HG03175 (cell line): Measurements from ENCODE around the gene PUDP.
"Not testable (repeated sequence)": the region's sequence is repeated elsewhere in the genome, so short reads cannot be mapped to it uniquely, and the experiment has no call there.

Experiments
- ATAC-seq: cut with Tn5 transposase; IDR thresholded peaks from one replicate; pipeline ENCODE4 v1.9.1; 2021; ENCODE audit warnings: mild to moderate bottlenecking, moderate library complexity; ENCODE audit not compliant: unreplicated experiment

Gene PUDP

DNA sequence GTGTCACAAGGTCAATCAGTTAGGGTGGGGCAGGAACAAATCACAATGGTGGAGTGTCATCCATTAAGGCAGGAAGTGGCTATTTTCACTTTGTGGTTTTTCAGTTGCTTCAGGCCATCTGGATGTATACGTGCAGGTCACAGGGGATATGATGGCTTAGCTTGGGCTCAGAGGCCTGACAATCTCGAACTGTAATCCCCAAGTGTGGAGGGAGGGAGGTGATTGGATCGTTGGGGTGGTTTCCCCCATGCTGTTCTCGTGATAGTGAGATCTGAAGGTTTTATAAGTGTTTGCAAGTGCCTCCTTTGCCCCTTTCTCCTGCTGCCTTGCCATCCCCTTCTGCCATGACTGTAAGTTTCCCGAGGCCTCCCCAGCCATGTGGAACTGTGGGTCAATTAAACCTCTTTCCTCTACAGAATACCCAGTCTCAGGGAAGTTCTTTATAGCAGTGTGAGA, 37.1 kb downstream of the PUDP start:
- peak; percentile 66 for ATAC-seq

DNA sequence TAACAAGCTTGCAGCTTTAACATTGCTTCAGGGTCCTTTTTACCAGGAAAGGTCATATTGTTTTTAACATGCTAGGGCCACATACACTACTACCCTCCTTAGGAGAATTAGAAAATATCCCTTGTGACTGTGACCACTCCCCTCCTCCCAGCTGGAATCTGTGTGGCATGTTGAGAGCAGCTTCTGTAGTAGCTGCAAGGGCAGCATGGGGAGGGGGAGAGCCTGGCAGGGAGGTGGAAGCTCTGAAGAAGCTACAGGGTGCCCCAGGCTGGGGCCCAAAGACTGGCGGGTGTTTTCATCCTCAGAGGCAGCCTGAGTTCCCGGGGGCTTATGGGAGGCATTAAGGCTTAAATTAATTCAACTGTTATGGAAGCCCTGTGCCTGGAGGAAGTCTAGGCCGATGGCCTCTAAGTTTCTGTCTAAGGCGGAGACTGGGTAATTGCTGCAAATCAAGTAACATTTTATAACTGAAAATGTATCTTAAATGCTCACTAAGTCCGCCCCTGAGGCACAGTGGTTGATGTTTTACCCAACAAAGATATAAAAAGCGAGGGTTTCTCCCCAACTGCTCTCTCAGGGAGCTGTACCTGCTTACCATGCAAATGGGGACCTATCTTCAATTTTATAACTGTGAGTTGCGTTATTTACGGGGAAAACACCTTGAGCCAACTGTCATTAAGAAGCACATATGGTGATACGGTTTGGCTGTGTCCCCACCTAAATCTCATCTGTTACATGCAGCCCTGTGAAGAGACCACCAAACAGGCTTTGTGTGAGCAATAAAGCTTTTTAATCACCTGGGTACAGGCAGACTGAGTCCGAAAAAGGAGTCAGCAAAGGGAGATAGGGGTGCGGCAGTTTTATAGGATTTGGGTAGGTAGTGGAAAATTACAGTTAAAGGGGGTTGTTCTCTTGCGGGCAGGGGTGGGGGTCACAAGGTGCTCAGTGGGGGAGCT, 37.8 kb downstream of the PUDP start:
- peak; percentile 77 for ATAC-seq

DNA sequence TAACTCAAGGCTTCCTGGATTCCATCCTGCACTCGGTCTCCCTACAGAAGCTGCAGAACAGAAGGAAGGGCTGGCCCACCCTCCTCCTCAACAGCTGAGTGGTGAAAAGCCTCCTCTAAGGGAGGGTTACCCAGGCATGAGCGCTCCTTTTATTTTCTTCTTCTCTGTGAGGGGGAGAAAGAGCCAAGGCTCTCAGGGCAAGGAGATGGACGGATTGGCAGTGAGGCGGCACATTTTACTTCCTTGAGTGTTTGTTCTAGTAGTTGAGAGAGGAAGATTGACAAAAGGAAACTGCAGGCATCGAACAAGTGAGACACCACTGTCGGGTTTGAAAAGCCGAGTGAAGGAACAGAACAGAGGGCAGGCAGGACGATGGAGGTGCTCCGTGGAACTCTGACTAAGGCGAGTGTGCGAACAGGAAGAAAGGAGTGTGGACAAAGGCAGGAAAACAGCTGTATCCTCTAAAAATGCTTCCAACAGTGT, 38.9 kb downstream of the PUDP start:
- ATAC-seq: no peak

DNA sequence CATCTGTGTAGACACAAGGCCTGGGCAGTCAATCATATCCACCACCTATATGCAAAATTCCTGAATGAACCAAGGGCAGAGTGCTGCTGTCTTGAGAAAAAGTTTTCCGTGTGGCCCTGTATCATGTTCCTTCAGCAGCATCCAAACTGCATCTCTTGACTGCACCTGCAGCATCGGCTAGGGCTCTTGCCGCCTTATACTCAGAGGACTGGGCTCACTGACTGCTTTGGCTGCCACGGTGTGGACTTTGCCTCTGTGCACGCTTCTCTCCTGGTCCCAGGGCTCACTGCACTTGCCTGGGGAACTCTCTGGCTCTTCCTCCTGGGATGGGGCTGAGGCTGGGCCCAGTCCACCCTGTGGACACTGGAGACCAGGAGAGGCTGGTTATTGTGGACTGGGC, 39.9 kb downstream of the PUDP start:
- no peak for ATAC-seq

DNA sequence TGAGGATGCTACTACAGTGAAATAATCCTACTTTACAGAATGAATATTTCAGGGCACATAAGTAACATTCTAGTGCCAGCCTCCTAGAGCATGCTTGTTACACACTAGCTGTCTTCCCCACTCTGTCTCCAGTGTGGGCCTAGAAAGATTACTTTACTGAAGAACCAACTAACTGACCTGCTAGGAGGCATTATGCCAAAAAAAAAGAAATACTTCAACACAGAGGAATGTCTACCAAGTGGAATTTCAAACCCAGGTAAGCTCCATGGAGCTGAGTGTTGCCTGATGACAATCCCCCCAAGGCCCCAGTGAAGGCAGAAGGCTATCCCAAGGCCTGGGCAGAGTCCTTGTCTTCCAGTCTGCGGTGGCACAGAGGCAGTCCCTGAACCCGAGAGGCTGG, 41.3 kb downstream of the PUDP start:
- ATAC-seq: no peak

DNA sequence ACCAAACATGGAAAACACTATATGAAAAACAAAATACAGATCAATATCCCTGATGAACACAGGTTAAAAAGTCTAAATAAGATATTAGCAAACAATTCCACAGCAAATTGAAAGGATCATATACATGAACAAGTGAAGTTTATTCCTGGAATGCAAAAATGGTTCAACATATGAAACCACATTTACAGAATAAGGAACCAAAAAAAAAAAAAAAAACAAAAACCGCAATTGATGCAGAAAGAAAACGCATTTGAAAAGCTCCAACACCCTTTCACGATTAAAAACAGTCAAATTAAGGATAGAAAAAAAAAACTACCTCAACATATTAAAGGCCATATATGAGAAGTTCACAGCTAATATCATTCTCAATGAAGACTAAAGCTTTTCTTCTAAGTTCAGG, 45.8 kb downstream of the PUDP start:
- no peak for ATAC-seq

DNA sequence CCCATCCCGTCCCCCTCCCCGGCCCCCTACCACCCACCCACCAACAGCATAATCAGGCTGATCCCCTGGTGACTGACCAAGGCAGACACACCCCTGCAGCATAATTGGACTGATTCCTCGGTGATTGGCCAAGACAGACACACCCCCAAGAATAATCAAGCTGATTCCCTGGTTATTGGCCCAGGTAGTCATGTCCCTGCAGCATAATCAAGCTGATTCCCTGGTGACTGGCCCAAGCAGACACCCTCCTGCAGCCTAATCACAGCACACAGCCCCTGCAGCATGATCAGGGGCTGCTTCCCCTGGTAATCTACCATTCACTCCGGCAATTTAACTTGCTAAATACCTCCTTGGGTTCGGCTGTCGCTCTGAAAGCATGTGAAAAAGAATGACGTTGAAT, 47.9 kb downstream of the PUDP start:
- ATAC-seq: no peak

DNA sequence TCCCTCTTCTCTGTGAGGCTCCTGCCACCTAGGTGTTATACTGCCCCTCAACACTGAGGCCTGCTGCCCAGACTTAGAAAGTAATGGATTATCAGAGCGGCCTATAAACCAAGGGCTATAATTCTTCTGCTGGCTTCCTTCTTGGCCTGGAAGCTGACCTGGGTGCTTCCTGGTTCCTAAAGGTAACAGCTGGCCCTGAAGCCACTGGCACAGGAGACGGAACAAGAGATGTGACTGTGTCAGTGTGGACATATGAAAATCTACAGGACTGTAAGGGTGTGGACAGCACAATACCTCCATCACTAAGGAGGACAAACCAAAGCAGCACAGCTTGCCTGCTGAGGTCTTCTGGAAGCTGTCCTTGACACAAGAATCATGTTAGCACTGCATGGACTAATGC, 52.3 kb downstream of the PUDP start:
- ATAC-seq: not testable (repeated sequence)

DNA sequence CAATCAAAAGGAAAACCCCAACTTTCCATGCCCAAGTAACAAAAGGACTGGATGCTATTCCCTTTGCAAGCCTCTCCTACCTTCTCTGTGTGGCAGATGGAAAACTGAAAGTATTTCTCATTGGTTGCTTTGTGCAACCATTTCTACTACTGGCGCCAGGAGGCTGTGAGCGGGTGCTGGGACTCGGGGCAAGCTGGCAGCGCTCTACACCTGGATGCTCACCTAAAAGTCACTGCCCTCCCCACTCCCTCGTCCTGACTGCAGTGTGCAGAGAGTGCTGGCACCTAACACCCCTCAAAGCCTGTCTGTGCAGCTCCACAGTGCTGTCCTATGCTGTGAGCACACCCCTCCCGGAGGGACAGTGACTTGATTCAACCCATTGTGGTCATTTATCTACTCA, 54.6 kb downstream of the PUDP start:
- ATAC-seq: no peak

DNA sequence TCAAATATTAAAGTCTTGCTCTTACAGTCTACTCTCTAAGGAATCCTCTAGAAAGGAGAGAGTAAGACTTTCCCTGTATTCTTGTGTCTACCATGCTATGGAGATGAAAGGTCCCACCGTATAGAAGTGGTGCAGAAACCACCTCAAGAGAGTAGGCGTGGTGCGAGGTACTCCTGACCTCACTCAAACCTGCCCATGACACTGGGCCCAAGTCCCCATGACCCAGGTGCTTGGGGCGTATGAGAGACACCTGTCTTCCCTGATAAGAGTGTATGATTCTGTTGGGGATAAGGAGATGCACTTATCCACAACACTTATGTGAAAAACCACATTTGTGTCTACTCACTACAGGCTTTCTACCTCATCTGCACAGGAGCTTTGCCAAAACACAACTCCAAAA, 55.4 kb downstream of the PUDP start:
- no peak for ATAC-seq

DNA sequence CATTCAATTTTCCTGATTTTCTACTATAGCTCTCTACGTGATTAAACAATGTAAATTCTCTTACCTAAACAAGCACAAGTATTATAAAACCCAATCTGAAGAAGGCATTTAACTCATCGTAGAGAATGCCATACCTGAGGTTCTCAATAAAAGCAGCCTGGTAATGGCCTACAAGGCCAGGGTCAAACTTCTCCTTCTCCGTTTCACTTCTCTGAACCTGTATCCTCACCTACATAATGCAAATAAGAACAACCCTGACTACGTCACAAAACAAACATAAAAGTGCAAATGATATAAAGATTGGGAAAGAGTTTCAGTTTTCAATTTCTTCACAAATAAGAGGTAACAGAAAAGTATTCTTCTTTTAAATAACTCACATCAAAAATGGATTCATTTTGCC, 56.0 kb downstream of the PUDP start:
- peak; percentile 40 for ATAC-seq

DNA sequence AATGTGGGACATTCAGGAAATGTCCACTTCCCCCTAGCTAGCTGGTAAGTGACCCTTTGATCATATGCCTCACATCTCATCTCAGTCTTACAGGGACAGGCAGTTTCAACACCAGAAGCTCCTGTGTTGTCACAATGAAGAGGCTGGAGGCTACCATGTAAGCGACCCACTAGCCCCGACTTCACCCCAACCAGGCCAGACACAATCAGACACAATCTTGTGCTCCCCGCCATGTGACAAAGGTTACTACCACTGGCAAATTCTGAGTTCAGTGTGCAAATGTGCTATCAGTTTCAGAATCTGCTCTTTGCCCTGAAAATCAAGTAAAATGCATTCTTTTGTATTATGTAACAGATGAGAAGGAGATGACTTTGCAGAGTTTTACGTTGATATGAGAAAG, 57.3 kb downstream of the PUDP start:
- ATAC-seq: no peak

DNA sequence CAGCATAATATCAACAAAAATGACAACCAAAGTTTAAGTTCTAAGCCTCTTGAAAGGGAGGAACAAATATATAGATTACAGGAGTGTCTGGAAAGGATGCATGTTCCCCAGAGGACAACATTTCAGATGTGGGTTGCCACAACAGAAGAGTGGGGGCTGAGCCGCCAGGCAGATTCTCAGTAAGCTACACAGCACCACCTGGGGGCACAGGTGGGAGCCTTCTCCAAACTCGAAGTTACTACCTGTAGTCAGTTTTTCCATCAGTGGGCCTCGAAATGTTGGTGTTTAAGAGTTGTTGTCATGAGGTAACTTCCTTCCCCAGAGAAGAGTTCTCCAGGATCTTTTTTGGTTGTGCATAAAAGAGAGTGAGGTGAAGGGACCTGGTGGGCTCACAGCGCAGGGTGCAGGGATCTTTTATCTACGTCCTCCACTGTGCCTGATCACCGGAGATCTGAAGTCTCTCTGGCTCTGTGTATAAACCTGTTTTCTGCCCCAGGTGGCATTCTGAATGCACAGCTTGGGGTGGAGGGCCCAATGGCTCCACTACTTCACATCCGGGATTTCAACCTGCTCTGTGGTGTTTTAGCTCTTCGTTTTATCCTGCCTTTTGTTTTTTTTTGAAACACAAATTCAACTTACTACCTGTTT, 58.9 kb downstream of the PUDP start:
- peak; percentile 45 for ATAC-seq

DNA sequence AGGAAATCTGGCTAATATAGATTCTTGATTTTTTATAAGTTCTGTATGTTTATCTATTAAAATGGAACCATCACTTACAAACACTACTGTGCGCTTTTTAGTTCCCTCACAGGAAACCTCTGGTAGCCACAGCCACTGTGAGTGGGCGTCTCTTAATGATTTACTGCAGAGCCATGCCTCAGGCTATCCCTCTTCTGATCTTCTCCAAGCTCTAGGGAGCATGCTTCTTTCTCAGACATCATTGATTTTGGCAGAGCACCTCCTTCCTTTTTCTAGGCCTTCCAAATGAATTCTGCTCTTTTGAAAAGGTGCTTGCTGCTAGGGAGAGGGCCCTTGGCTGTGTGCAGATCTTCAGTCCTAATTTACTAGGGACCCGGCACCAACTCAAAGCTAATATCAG, 61.6 kb downstream of the PUDP start:
- ATAC-seq: peak; percentile 43

DNA sequence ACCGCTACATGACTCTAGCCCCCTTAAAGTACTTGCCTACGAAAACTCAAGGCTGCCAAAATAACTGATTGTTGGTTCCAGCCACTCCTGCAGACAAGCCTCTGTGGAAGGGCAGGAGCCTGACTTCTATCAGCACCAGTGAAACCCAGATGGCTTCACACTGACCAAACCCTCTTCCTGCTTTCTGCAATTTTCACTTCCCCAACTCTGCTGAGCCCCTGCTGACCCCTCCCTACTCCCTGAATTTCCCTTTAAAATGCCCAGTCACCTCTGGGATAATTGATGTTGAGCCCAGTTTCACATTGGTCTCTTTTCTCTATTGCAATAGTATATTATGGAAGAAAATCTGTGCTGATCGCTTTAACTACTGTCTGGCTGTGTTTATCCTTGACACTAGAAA, 62.1 kb downstream of the PUDP start:
- no peak for ATAC-seq

DNA sequence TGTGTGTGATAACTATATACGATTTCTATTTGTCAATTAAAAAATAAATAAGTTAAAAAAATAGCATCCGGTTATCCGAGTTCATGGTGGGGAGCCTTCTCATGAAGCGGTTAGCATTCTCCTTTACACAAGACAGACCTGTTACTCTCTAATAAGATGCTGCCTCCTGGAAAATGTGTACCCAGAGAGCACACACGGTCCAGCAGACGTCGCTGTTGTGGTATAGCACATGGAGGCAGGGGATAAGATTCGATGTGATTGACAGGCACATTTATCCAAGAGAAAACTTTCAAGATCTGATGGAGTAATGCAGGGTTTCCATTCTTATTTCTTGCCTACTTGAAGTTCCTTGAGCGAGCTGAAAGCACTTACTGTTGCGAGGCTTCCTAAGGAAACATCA, 63.1 kb downstream of the PUDP start:
- no peak for ATAC-seq

DNA sequence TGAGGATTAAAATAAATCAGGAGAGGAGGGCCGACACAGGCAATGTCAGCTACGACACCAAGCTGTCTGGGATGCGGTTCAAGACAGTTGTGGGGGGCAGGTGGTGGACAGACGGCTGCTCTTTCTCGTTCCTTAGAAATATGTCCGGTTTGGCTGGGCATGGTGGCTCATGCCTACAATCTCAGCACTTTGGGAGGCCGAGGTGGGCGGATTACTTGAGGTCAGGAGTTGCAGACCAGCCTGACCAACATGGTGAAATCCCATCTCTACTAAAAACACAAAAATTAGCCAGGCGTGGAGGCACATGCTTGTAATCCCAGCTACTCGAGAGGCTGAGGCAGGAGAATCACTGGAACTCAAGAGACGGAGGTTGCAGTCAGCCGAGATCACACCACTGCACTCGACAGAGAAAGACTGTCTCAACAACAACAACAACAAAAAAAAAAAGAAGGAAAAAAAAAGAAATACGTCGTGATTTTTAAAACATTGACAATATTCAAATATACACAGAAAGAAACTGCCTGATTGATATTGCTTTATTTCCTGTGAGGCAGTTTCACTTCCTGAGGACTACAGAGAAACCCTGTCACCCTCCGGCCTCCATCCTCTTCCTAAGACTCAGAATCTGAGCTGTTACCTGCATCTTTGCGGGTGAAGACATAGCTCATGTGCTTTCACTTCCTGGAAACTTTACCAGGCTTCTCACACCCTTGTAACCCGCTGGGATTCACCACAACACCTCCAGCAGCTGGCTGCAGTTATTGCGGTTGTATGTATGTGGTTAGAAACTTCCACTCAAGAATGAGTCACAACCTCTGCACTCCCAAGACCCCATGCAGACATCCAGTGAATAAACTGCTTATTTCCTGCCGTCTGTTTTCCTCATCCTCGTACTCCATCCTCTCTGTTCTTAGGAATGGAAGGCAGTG, 64.2 kb downstream of the PUDP start:
- ATAC-seq: peak; percentile 95

DNA sequence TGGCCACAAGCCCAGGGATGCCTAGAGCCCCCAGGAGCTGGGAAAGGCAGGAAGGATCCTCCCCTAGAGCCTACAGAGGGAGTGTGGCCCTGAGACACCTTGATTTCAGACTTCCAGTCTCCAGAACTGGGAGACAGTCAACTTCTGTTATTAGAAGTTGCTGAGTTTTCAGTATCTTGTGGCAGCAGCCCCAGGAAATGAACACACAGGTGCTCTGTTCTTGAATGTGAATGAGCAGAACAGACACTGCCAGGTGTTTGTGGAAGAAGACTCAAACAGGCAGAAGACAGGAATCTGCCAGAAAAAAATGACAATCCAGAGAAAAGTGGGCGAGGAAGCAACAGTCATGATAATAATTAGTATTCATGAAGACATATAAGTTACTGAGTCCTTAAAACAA, 64.9 kb downstream of the PUDP start:
- ATAC-seq: no peak

DNA sequence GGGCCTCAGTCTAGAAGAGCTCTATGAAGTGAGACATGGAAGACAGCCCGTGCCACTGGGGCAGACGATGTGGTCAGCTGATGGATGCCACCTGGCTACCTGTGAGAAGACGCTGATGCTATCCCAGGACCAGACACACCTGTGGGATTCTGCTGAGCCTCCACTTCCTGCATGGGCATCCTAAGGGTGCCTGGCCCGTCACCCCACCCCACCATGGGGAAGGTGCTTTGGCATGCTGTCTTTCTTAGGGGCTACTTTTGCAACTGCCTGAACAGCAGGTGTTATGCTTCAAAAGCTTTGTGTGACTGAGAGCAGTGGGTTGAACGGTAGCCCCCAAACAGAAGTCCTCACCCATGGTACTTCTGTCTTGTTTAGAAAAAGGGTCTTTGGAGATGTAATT, 65.4 kb downstream of the PUDP start:
- ATAC-seq: no peak

DNA sequence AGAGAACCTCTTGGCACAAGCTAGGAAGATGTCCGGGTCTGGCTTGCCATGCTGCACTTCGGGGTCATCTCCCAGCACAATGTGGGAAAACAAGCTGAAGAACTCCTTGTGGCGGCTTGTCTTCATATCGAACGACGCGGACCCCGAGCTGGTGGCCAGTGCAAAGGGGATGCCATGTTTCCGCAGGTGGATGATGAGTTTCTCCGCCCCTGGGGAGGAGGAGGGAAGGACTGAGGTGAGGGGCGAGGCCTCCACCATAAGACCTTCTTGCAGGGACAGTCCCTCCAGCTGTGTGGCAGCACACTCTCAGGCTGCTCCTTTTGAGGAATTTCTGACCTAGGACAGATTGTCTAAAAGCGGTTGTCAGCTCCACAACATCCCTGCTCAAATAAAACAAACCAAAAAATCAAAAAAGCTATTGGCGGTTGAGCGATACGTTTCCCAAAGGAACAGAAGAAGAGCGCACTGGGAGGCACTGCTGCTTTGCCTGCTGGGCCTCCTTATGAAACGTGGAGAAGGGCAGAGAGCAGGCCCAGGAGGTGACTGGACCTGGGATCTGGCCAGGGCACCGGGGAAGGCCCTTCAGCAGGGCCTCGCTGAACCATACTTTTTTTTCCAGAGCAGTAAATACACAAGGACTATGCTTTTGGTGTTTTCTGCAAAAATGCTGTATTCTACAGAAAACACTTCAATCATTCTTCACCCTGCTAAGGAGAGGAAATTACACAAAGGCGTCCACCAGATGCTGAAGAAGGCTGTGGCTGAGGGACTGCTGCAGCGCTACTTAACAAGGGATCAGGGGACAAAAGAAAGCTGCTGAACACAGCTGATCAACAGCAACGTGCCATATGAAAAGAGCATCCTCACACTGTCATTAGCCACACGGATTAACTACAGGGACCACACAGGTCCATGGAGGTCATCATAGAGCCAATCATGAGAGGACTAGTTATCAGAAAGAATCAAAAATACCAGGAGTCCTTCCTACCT, 70.4 kb downstream of the PUDP start:
- ATAC-seq: no peak
